ENCODE measurements around the gene PARD3B. TPM values are rescaled to one million over a fixed set of nuclear protein-coding genes. Genes with fewer than 3 reads are reported as not detected.
A peak's percentile ranks its signal among the peaks of the same experiment; 100 is the strongest.

The PARD3B gene
- total and polyA plus RNA-seq, 10 of the 15 experiments (the other 5 are each of a cell fraction or from before 2014, with no cell fraction given) = 0.01 to 0.54 (median 0.07) TPM; not detected in 7

DNA sequence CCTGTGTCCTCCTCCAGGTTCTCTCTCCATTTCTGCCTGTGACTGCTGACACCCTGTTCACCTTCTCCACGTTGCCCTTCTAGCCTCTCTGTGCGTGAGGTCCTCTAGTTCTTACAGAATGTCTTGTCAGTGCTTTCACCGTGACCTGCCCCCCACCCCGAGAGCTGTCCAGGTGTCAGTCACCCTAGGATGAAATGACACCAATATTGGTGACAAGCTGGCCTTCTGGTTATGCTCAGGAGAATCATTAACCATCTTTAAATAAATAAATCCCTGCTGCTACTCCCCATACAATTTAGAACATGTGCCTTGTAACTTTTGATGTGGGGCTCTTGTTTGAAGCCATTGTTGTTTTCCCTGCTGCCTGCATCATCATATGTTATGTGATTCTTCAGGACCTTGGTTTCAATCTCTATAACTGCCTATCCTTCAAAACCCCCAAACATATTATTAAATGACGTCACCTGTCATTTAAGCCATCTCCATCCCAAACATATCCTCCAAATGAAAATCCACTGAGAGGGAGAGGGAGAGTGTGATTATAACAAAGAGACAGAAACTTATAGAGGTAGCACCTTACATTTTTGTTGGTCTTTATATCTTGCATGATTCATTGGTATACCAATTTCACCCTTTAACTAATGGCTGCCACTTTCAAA lies 496.3 kb downstream of the PARD3B start:
- H3K27ac ChIP-seq (ENCODE audit: control insufficient read depth, insufficient read depth) = no peak overlapping the region
- H3K27me3 ChIP-seq (replicated peaks in 1 of 2; ENCODE audit: control insufficient read depth in 2 of 2, insufficient read depth in 2 of 2, low read length in 1 of 2) = no peaks in the 10 kb centered on the region
- CTCF ChIA-PET = no interaction called here
- DNase-seq (ENCODE audit: low read depth, low spot score) (no peak), FAIRE-seq (no peak), ATAC-seq (no peak)
- RAD21 ChIA-PET (ENCODE audit: unreplicated experiment) = no interaction called here
- H3K4me3 ChIP-seq = no peak overlapping the region
- intact Hi-C loops (cut with micrococcal nuclease; ENCODE audit: unreplicated experiment) = no loop called here
- in situ Hi-C loops (cut with MboI) = no loop called here
- no peaks in the 10 kb centered on the region for H3K79me2 ChIP-seq (ENCODE audit: control insufficient read depth, insufficient read depth, low read length)
- H2AFZ ChIP-seq (ENCODE audit: control insufficient read depth, low read depth, low read length) = no peak overlapping the region
- no peak overlapping the region for H3K4me2 ChIP-seq (ENCODE audit: control insufficient read depth, insufficient read depth)
- TF ChIP-seq, protein P1, sequence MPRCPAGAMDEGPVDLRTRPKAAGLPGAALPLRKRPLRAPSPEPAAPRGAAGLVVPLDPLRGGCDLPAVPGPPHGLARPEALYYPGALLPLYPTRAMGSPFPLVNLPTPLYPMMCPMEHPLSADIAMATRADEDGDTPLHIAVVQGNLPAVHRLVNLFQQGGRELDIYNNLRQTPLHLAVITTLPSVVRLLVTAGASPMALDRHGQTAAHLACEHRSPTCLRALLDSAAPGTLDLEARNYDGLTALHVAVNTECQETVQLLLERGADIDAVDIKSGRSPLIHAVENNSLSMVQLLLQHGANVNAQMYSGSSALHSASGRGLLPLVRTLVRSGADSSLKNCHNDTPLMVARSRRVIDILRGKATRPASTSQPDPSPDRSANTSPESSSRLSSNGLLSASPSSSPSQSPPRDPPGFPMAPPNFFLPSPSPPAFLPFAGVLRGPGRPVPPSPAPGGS (IDR thresholded peaks at IDR 0.05; ENCODE audit: borderline replicate concordance, insufficient read depth, low read depth, low read length, poor library complexity, severe bottlenecking) = no peak
- TF ChIP-seq ATF7 (IDR thresholded peaks at IDR 0.05; ENCODE audit: low read depth) = 0 out of 2 replicates have a peak, but pooled peaks have one; percentile 20
- POLR2A ChIA-PET = no interaction called here
- no peaks in the 10 kb centered on the region for H4K20me1 ChIP-seq (ENCODE audit: control insufficient read depth, insufficient read depth)
- H3K4me1 ChIP-seq (ENCODE audit: control insufficient read depth, insufficient read depth, low read length) = no peaks in the 10 kb centered on the region
- H3K9me3 ChIP-seq (replicated peaks; ENCODE audit: control insufficient read depth, insufficient read depth, low read length) = no peaks in the 10 kb centered on the region
- BruUV-seq (replicated peaks) = no TSS peak
- 3% methylated on average over 5 of the region's 5 CpGs for WGBS (ENCODE audit: insufficient coverage, insufficient replicate concordance, low lambda C conversion rate, missing lambda C conversion rate)
- SMC1A ChIA-PET (ENCODE audit: uncharacterized antibody, unreplicated experiment) = no interaction called here
- no peak overlapping the region for H3K9ac ChIP-seq (ENCODE audit: control insufficient read depth, insufficient read depth, low read length)
- no peaks in the 10 kb centered on the region for H3K36me3 ChIP-seq (ENCODE audit: control insufficient read depth in 2 of 2, insufficient read depth in 2 of 2, low read length in 1 of 2)

DNA sequence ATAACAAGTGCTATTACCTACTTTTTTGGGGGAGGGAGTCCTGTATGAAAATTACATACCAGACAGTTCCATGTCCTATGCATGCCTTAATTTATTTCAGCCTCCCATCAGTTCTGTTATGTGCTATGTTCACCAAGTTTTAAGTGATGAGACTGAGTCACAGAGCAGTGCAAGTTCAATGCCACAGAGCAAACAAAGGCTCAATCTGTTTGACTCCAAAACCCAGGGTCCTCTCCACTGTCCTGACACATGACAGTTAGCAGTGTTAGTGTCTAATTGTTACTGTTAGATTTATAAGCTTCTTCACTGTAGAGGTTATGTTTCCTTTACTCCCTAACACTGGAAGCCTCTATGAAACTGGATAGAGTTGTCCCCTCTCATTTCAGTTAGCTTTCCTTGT lies 498.0 kb downstream of the PARD3B start:
- Histone ChIP-seq H3K4me3 (no peak overlapping the region), H2AFZ (ENCODE audit: control insufficient read depth, low read depth, low read length) (no peak overlapping the region), H3K27me3 (replicated peaks in 1 of 2; ENCODE audit: control insufficient read depth in 2 of 2, insufficient read depth in 2 of 2, low read length in 1 of 2) (no peaks in the 10 kb centered on the region), H3K79me2 (ENCODE audit: control insufficient read depth, insufficient read depth, low read length) (no peaks in the 10 kb centered on the region), H3K9me3 (replicated peaks; ENCODE audit: control insufficient read depth, insufficient read depth, low read length) (no peaks in the 10 kb centered on the region), H3K36me3 (ENCODE audit: control insufficient read depth in 2 of 2, insufficient read depth in 2 of 2, low read length in 1 of 2) (no peaks in the 10 kb centered on the region), H3K4me2 (ENCODE audit: control insufficient read depth, insufficient read depth) (no peak overlapping the region), H3K27ac (ENCODE audit: control insufficient read depth, insufficient read depth) (no peak overlapping the region), H3K9ac (ENCODE audit: control insufficient read depth, insufficient read depth, low read length) (no peak overlapping the region), H4K20me1 (ENCODE audit: control insufficient read depth, insufficient read depth) (no peaks in the 10 kb centered on the region), H3K4me1 (ENCODE audit: control insufficient read depth, insufficient read depth, low read length) (no peaks in the 10 kb centered on the region)
- ChIA-PET RAD21 (ENCODE audit: unreplicated experiment) (interaction anchor here (0.5 kb wide), 1 partner anchor 148 kb away, joined by 3 read pairs; no protein-coding TSS in a partner anchor), POLR2A (interaction anchor here (0.7 kb wide), 1 partner anchor 16 kb away, joined by 3 read pairs; no protein-coding TSS in a partner anchor), CTCF (no interaction called here), SMC1A (ENCODE audit: uncharacterized antibody, unreplicated experiment) (no interaction called here)
- FAIRE-seq (no peak), ATAC-seq (no peak), DNase-seq (ENCODE audit: low read depth, low spot score) (no peak)
- in situ Hi-C loops (cut with MboI) (no loop called here), intact Hi-C loops (cut with micrococcal nuclease; ENCODE audit: unreplicated experiment) (no loop called here)
- no TSS peak for BruUV-seq (replicated peaks)
- TF ChIP-seq FOXM1 (IDR thresholded peaks at IDR 0.05; ENCODE audit: low read depth, low read length) = no peak
- TF ChIP-seq RBBP5 (conservative IDR thresholded peaks at IDR 0.05) = no peak
- TF ChIP-seq, protein P2, sequence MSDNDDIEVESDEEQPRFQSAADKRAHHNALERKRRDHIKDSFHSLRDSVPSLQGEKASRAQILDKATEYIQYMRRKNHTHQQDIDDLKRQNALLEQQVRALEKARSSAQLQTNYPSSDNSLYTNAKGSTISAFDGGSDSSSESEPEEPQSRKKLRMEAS (IDR thresholded peaks at IDR 0.05; ENCODE audit: low read depth, low read length) = no peak
- TF ChIP-seq IKZF1 (conservative IDR thresholded peaks at IDR 0.05) = no peak
- no peak for TF ChIP-seq CBX3 (IDR thresholded peaks at IDR 0.05; ENCODE audit: borderline replicate concordance, low read depth)
- no peak for TF ChIP-seq SMAD1 (IDR thresholded peaks at IDR 0.05; ENCODE audit: low read depth, partially characterized antibody)
- TF ChIP-seq BACH1 (IDR thresholded peaks at IDR 0.05; ENCODE audit: borderline replicate concordance) = no peak
